T-helper 1 cell (primary cell): ENCODE data around the gene FRZB.
"Not testable (repeated sequence)": the region's sequence is repeated elsewhere in the genome, so short reads cannot be mapped to it uniquely, and the experiment has no call there.

Source experiments
- DNase-seq, 5 donors: peaks; one replicate each; pipeline ENCODE4 v3.0.0-alpha.2; 2012 to 2020

Gene FRZB

DNA sequence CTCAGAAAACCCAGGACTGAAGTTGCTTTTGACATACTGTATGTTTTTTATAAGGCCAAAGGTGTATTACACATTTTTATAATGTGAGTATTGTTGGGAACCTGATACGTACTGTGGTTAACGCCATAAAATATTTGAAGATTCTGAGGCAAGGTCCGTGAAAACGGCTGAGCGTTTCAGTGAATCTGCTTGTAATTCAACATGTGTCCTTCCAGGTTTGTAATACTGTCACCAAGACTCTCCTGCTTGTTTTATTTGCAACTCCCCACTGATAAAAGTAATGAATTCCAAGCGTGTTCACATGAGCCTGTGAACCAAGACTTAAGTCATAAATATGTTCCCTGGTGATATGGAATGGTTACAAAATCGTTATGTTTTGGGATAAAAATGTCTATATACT, 23.9 kb upstream of the FRZB start:
- no peak for DNase-seq

DNA sequence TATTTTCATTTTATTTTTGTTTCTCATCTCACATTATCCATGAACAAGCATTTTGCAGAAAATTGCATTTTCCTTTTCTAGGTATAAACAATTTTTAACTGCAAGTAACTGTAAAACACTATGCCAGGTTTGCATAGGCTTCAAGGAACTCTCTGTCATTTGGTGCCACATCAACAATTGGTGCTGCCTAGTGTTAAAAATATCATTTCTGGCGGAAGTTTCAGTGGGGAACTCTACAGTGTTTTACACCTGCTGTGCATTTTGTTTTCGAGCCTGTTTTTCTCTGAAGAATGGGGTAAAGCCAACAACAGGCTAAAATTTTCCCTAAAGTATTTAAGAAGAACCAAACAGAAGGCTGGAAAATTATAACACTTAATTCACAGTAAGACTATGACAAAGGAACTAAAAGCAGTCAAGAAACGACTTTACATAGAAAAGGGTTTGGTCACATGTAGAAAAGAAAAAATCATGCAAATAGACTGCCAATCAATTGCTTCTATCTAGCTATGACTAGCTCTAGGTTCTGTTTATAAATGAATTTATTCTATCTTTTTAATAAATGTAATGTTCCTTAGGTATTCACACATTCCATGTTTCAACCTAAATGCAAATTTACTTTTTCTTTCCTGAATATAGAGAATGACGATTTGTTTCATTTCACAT, 21.4 kb upstream of the FRZB start:
- no peak for DNase-seq

DNA sequence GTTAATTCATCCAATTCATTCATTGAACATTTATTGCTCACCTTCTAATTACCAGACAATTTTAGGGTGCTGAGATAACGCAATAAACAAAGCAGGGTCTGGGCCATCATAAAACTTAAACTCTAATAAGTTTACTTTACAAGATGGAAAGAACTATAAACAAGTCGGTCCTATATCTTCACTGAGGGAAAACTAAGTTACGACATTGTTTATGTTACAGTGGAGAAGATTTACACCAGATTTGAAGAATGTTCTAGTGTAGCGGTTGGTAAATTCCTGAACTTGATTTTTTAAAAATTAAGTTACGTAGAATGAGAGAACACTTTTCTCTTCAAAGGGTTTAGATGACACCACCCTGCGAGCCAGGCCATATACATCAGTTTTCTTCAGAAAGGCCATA, 20.7 kb upstream of the FRZB start:
- no peak for DNase-seq

DNA sequence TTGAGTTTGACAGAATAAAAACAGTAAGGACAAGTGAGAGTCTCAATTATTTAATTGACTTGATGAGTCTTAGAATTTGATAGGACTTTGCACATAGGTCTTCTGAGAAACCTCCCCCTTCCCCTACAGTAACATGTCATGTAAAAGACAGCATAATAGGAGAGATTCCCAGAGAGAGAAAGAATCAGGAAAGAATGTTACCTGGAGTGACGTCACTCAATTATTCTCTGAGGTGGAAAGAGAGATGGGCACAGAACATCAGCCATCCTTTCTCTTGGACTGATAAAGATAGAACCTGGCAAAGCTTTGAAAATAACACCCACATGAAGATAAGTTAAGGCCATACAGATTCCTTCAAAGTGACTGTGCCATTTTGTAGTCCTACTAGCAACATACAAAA, 19.3 kb upstream of the FRZB start:
- no peak for DNase-seq

DNA sequence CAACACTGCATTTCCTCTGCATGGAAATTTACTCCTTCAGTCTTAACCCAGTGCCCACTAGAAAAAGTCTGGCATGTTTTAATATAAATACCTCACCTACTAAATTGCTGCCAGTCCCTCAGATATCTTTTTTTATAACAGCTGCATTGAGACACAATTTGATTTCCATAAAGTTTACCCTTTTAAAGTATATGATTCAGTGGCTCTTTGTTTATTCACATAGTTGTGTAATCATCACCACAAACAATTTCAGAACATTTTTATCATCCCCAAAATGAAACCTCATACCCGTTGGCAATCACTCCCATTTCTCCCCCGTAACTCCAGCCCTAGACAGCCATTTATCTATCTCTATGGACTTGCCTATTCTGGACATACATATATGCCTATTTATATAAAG, 17.0 kb upstream of the FRZB start:
- DNase-seq, result no peak

DNA sequence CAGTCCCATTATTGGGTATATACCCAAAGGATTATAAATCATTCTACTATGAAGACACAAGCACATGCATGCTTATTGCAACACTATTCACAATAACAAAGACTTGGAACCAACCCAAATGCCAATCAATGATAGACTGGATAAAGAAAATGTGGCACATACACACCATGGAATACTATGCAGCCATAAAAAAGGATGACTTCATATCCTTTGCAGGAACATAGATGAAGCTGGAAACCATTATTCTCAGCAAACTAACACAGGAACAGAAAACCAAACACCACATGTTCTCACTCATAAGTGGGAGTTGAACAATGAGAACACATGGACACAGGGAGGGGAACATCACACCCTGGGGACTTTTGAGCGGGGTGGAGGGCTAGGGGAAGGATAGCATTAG, 13.7 kb upstream of the FRZB start:
- not testable (repeated sequence) for DNase-seq

DNA sequence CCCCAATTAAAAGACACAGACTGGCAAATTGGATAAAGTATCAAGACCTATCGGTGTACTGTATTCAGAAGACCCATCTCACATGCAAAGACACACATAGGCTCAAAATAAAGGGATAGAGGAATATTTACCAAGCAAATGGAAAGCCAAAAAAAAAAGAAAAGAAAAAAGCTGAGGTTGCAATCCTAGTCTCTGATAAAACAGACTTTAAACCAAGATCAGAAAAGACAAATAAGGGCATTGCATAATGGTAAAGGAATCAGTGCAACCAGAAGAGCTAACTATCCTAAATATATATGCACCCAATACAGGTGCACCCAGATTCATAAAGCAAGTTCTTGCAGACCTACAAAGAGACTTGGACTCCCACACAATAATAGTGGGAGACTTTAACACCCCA, 10.2 kb upstream of the FRZB start:
- not testable (repeated sequence) for DNase-seq

DNA sequence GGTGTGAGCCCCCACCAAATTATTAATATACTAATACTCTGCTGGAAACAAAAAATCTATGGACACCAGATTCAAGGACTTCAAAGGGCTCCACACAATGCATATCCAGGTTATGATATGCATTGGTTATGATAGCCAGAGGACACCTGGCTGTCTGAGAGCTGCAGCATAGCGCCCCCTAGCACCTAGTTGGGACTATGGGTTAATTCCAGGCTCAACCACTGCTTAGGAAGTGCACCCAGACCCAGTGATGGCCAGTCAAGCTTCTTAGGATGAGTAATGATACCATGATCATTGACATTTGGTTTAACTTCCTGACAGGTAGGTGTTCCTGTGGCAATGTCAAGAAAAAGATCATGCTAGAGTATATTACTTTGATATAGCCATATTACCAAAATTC, 3.8 kb upstream of the FRZB start:
- DNase-seq, result no peak

DNA sequence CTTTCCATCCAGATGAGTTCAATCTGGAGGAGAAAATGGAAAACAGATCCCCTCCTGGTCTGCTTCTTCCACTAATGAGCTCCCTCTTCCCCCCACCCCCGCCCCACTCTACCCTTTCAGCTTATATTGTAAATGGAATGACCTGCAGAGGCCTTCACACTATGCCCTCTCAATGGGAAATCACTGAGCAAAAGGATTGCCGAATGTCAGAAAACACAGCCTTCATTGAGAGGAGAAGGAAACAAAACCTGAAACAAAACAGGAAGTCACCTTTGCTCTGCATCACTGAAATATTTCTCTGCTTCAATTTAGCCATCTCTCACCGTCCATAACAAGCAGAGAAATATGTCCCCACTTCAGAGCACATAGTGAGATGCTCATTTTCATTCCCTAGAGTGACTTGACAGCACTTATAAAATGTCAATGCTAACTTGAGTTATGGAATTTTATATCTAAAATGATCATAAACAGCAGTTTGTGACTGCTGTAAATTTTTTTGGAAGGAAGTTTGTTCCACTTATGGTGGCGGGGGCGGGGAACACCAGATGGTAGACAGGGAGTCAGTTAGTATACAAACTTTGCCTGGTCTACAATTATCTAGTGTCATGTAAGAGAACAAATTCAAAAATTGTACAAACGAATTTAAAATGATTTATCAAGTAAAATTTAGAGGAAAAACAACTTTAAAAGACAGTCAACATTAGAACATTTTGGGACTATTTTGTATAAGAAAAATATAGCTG, 1.8 kb upstream of the FRZB start:
- no peak for DNase-seq

DNA sequence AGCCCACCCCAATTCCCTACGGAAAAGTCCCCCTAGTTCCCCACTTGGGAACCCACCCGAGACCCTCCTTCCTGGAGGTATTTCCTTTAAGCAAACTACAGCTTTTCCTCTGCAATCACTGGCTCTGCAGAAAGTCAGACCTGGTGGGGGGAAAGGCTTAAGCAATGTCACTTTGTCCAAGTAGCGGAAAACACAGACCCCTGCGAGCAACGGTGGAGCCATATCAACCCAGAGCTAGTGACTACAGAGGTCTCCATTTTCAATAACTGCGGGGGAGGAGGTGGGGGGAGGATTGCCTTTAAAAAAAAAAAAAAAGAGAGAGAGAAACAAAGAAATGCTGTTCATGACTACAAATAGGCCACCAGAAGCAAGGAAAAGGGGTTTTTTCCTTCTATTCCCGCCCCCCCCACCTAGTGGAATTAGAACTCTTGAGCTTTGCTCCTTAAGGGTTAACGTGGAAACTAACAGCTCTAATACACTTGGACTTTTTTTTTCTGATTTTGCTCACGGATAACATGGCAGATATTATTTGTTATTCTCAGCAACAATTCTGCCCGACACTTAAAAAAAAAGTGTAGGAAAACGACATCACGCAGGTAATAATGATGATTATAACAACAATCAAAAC, 1.1 kb upstream of the FRZB start:
- no peak for DNase-seq

DNA sequence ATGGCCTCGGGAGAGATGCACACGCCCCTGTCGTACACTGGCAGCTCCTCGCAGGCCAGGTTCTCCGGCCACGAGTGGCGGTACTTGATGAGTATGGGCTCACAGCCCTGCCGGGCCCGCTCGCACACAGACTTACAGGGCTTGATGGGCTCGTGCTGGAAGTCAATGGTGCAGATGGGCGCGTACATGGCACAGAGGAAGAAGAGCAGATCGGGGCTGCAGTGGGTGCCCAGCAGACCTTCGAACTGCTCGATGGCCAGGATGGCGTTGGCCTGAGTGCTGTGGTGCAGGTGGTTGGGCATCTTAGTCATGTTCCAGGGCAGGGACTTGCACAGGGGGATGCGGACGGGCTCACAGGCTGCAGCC, 359 bp downstream of the FRZB start:
- DNase-seq, result peak in 1 of 5 donors; percentile 1

DNA sequence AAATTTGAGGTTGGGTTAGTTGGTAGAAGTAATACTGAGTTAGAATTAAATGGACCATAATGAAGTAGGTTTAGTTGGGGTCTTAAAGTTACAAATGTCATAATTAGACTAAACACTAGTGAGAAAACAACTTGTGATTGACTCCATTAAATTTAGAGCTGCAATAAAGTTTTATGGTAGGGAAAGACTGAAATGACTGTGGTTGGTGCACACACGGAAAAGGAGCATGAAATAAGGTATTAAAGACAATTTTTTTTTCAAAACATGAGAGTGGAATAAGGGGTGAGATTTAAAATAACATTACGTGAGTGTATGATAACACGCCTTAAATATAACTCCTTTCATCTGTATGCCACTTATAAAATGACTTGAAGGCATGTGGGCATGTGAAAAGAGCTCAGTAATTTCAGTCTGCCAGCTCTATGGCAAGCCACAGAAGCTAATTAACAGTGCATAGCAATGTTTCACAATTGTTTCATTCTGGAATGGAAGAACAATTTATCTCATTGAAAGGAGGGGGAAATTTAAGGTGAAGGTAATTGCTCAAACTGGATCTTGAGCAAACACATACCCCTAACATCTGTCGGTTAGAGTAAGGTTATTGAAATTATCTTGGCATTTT, 1.4 kb downstream of the FRZB start:
- no peak for DNase-seq

DNA sequence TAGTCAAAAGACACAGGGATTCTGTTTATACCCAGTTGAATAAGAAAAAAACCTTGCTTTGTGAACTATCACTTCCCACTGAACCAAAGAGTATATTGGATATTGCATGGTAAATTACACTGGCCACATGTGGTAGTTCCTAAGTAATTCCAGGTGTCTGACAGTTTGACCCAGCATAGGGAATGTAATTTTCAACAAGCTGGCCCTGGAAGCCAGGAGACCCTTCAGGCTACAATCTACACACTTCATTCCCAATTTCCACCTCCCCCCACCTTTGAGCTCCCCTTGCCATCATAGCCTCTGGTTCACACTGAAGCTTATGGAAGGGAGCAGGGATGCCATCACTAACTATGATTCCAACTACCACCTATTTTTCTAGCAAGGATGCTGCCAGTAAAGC, 2.8 kb downstream of the FRZB start:
- no peak for DNase-seq

DNA sequence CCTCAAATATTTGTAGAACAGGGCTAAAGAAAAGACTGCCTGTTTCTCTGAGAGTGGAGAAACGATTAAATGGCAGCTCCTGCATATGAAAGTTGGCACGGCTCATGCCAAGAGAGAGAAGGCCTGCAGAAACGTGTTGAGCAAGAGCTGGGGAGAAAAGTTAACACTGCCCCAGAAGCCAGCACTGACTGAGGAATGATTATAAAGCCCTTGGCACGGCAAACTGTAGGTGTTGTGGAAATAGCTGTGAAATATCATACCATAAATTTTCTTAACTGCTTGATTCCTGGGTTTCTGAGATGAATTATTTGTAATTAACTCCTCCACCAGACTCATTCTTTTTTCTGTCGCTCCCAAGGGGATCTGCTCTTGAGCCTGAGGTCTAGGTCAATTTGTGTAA, 4.3 kb downstream of the FRZB start:
- DNase-seq, result no peak

DNA sequence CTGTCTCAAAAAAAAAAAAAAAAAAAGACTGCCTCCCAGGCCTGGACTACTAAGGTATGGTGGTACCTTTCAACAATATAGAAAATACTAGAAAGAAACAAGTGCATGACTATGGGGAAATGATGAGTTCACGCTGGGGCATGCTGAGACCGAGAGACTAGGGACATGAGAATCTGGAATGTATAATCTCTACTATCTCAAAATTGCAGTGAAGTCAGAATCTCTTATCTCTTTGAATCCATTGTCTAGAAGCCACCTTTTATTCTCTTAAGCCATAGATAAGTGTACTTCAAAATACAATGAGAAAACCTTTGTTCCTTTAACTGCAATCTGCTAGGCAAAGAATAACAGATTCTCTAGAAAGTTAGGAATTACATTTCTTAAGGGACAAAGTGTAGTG, 5.6 kb downstream of the FRZB start:
- DNase-seq, result no peak

DNA sequence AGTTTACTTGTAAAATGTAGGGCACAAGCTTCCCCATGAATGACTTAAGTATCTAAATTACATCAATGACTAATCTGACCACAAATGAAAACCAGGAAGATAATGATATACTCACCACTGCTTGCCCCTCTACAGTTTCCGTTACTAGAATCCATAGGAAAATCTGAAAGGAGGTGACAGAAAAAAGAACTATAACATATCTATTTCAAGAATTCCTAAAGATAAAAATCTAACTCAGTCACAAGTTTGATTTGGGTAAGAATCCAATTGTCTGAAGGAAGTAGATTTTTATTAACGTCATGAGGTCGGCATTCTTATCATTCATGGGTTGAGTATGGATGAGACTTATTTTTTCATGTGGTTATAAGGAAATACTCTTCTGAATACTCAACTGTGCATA, 7.8 kb downstream of the FRZB start:
- DNase-seq, result no peak

DNA sequence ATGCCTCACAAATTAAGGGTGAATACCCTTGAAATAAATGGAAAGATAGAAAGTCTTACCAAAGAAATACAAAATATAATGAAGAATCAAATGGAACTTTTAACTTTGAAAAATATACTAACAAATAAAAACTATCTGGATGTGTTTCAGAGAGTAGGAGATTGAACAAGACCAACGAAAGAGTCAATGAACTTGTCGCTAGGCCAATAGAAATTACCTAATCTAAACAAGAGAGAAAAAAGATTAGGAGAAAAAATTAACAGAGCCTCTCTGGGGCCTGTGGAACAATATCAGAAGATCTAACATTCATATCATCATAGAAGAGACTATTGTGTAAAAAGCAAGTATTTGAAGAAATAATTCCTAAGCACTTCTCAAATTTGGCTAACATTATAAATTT, 11.1 kb downstream of the FRZB start:
- no peak for DNase-seq

DNA sequence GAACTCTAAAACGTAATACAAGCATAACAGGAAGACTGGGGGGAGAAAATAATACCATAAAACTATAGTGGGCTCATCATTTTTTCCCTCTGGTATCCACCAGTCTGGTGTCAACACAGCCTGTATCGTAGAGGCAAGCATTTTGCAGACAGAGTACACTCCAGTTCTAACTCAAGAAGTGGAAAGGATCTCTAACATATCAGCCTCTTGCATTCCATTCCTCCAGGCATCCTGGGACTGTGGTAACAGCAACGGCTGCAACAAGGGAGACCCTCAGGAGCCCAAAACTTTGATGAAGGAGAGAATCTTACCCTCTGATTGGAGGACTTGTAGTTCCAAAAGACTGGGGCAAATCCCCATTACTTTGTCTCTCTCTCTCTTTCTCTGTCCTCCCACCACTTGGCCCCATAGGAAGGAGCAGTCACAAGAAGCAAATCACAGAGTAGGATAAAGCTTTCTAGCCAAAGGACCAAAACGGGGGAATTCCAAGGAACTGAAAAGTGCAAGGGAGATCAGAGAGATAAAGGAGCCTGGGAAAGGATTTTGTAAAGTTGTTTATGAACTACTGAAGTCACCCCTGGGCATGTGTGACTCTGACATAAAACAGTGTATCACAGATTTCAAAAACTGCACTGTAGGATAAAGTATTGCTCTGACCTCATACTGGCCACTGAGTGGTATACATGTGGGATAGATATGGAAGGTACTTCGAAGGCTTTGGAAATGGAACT, 11.9 kb downstream of the FRZB start:
- no peak for DNase-seq

DNA sequence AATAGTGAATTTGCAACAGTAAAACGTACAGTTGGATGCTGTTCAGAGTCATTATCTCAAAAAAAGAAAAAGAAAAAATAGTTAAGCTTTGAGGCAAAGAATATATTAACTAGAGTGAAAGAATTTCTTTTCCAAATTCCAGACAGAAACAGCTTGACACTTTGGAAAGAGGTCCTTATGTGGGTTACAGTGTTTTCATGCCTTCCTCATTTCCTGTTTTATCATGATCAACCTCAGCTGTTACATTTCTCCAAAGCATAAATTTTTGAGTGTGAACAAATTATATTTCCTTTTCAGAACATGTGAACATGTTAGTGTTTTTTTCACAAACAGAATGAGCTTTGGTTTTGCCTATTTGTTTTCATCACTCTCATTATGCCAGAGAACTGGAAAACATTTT, 13.6 kb downstream of the FRZB start:
- no peak for DNase-seq

DNA sequence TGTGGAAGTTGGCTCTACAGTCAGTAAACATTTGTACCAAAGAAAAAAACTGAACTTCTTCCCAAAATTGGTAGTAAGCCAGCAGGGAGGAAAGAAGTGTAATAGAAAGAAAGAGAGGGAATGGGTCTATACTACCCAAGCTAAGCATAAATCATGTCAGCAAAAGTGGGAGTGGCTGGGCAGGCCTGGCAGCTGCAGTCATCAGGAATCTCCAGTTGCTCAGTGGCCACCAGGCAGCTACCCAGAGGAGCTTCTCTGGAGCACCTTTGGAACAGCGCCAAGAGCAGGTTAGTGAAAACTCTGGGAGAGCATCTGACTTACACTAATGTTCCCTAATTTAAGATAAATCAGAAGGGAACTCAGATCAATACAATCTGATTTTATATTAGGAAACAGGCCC, 14.3 kb downstream of the FRZB start:
- no peak for DNase-seq

DNA sequence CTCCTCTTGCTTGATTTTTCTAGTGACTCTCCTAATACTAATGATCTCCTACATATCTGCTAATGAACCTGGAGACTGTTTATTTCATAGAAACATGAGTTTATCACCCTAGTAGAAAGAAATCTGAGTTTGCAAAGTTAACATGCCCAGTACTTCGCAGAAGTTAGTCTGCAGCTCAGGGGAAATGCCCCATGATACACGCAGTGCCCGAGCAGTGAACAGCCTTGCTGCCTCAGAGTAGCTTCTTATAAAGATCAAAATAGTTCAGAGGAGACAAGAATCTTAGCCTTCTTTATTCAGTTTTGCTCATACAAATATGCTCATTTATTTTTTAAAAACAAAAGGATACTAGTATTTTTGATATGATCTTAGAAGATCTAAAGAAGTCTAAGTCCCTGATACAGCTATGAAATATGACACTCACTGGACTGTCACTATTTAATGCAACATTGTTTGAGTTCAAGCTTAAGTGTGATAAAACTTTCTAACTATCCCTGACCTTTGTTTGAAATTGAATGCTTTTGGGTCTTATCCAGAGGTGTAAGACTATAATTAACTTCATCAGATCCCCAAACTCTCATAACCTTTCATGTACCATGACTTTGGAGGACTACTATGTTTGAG, 20.5 kb downstream of the FRZB start:
- DNase-seq, result no peak

DNA sequence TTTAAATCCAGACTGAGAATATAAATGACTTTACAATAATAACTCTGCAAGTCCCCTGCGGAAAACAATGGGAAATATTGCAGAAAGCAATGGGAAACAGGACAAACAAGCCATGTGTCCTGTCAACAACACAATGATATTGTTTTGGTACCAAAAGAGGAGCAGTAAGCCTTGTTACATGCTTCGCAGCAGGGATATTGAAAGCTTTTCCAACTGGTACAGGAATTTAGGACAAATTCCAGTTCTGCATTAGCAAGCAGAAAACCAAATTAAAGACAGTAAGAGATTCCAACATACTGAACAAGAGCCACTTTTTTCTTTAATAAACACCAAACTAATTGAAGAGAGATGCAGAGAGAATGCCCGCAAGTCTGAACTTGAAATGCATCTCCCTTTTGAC, 30.0 kb downstream of the FRZB start:
- DNase-seq, result no peak

DNA sequence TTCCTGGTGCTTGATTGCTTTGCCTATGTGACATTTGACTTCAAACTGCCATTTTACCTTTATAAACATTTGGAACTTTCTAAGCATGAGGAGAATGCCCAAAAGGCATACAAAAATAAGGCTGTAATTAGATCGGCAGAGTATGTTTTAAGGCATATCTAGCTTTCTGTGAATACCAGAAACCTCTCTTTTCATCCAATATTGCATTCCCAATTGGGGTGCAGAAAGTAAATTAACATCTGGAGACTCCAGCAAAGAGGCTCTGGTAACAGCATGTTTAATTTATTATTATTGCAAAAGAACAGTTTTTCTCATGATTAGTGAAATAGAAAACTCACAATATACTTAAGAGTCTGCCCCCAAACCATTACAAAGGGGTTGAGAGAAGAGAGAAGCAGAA, 32.1 kb downstream of the FRZB start:
- no peak for DNase-seq
